T-helper 2 cell treated with Interferon-gamma antibody and Interleukin-4, amounts not matched to agents 5 μg/mL and 100 μg/mL, for 36 hours (primary cell): ENCODE data around the gene ADRB2.
"Not testable (repeated sequence)": the region's sequence is repeated elsewhere in the genome, so short reads cannot be mapped to it uniquely, and the experiment has no call there.

Experiments used
- DNase-seq: peaks from one replicate; pipeline ENCODE4 v3.0.0; 2021; ENCODE audit warnings: low spot score
- H3K27ac Mint-ChIP-seq: one replicate; pipeline ENCODE4 v1.8.0; 2021; ENCODE audit warnings: mild to moderate bottlenecking, mixed read lengths
- H3K27me3 Mint-ChIP-seq: one replicate; pipeline ENCODE4 v1.8.0; 2021; ENCODE audit warnings: low read depth, mixed read lengths
- H3K36me3 Mint-ChIP-seq: one replicate; pipeline ENCODE4 v1.8.0; 2021; ENCODE audit warnings: low read depth, mixed read lengths
- H3K4me1 Mint-ChIP-seq: one replicate; pipeline ENCODE4 v1.8.0; 2021; ENCODE audit warnings: low read depth, mixed read lengths
- H3K4me3 Mint-ChIP-seq: one replicate; pipeline ENCODE4 v1.8.0; 2022; ENCODE audit warnings: mild to moderate bottlenecking, moderate library complexity, mixed read lengths
- H3K9me3 Mint-ChIP-seq: one replicate; pipeline ENCODE4 v1.8.0; 2021; ENCODE audit warnings: mixed read lengths

Gene ADRB2

GRCh38 chr5:148794729-148795561 is 31.5 kb upstream of the ADRB2 start:
- no peaks in the 10 kb centered on the region for H3K36me3 Mint-ChIP-seq
- no peak for DNase-seq
- H3K27me3 Mint-ChIP-seq: peaks cover 9% of the 10 kb centered on the region
- no peaks in the 10 kb centered on the region for H3K9me3 Mint-ChIP-seq
- H3K4me1 Mint-ChIP-seq: peaks cover 24% of the 10 kb centered on the region
- no peak overlapping the region for H3K27ac Mint-ChIP-seq
- H3K4me3 Mint-ChIP-seq: no peak overlapping the region

GRCh38 chr5:148796936-148797335 is 29.5 kb upstream of the ADRB2 start:
- no peak for DNase-seq
- Mint-ChIP-seq H3K4me1 (peaks cover 21% of the 10 kb centered on the region), H3K27ac (no peak overlapping the region), H3K4me3 (no peak overlapping the region), H3K36me3 (no peaks in the 10 kb centered on the region), H3K27me3 (peaks cover 4% of the 10 kb centered on the region), H3K9me3 (no peaks in the 10 kb centered on the region)

- Mint-ChIP-seq H3K4me3 (no peak overlapping the region), H3K9me3 (peaks cover 10% of the 10 kb centered on the region), H3K27ac (no peak overlapping the region), H3K27me3 (peaks cover 2% of the 10 kb centered on the region), H3K36me3 (no peaks in the 10 kb centered on the region), H3K4me1 (peaks cover 14% of the 10 kb centered on the region)
- DNase-seq: no peak
Observed at GRCh38 chr5:148798786-148799185, 27.6 kb upstream of the ADRB2 start.

GRCh38 chr5:148799737-148800527 is 26.5 kb upstream of the ADRB2 start:
- DNase-seq: peak; percentile 33
- Mint-ChIP-seq H3K4me1 (peaks cover 9% of the 10 kb centered on the region), H3K4me3 (no peak overlapping the region), H3K27me3 (peaks cover 1% of the 10 kb centered on the region), H3K9me3 (peaks cover 10% of the 10 kb centered on the region), H3K27ac (no peak overlapping the region), H3K36me3 (no peaks in the 10 kb centered on the region)

- Mint-ChIP-seq H3K27me3 (no peaks in the 10 kb centered on the region), H3K27ac (no peak overlapping the region), H3K4me3 (no peak overlapping the region)
Observed at GRCh38 chr5:148801682-148802276, 24.6 kb upstream of the ADRB2 start.

GRCh38 chr5:148803451-148803850 is 23.0 kb upstream of the ADRB2 start:
- not testable (repeated sequence) for H3K27me3 Mint-ChIP-seq, H3K36me3 Mint-ChIP-seq, H3K27ac Mint-ChIP-seq, H3K4me3 Mint-ChIP-seq, H3K9me3 Mint-ChIP-seq
- H3K4me1 Mint-ChIP-seq: peaks cover 21% of the 10 kb centered on the region
- DNase-seq: peak; percentile 53

More at GRCh38 chr5:148801682-148802276, 24.6 kb upstream of the ADRB2 start:
- no peak for DNase-seq
- Mint-ChIP-seq H3K4me1 (peaks cover 17% of the 10 kb centered on the region), H3K36me3 (no peaks in the 10 kb centered on the region), H3K9me3 (peaks cover 10% of the 10 kb centered on the region)

- Mint-ChIP-seq H3K36me3 (no peaks in the 10 kb centered on the region), H3K27me3 (no peaks in the 10 kb centered on the region), H3K9me3 (peaks cover 10% of the 10 kb centered on the region), H3K4me1 (peaks cover 30% of the 10 kb centered on the region), H3K27ac (no peak overlapping the region), H3K4me3 (no peak overlapping the region)
- no peak for DNase-seq
Observed at GRCh38 chr5:148804393-148804792, 22.0 kb upstream of the ADRB2 start.

GRCh38 chr5:148805326-148806290 is 20.8 kb upstream of the ADRB2 start:
- DNase-seq: peak; percentile 45
- H3K4me1 Mint-ChIP-seq: peaks cover 34% of the 10 kb centered on the region
- H3K9me3 Mint-ChIP-seq: peaks cover 10% of the 10 kb centered on the region
- H3K4me3 Mint-ChIP-seq: no peak overlapping the region
- H3K36me3 Mint-ChIP-seq: no peaks in the 10 kb centered on the region
- H3K27me3 Mint-ChIP-seq: no peaks in the 10 kb centered on the region
- H3K27ac Mint-ChIP-seq: no peak overlapping the region

- no peak for DNase-seq
- Mint-ChIP-seq H3K36me3 (no peaks in the 10 kb centered on the region), H3K9me3 (peaks cover 10% of the 10 kb centered on the region), H3K4me1 (peaks cover 40% of the 10 kb centered on the region), H3K27me3 (no peaks in the 10 kb centered on the region), H3K4me3 (no peak overlapping the region), H3K27ac (no peak overlapping the region)
Observed at GRCh38 chr5:148806520-148806931, 19.9 kb upstream of the ADRB2 start.

- no peak overlapping the region for H3K4me3 Mint-ChIP-seq
- peaks cover 42% of the 10 kb centered on the region for H3K4me1 Mint-ChIP-seq
- H3K9me3 Mint-ChIP-seq: peaks cover 4% of the 10 kb centered on the region
- H3K27me3 Mint-ChIP-seq: peaks cover 5% of the 10 kb centered on the region
- peak overlapping the region; percentile 17 for H3K27ac Mint-ChIP-seq
- no peak for DNase-seq
- no peaks in the 10 kb centered on the region for H3K36me3 Mint-ChIP-seq
Observed at GRCh38 chr5:148807851-148808250, 18.6 kb upstream of the ADRB2 start.

- H3K36me3 Mint-ChIP-seq: no peaks in the 10 kb centered on the region
- H3K4me3 Mint-ChIP-seq: peak overlapping the region; percentile 92
- peaks cover 5% of the 10 kb centered on the region for H3K27me3 Mint-ChIP-seq
- peak overlapping the region; percentile 93 for H3K27ac Mint-ChIP-seq
- no peak for DNase-seq
- H3K4me1 Mint-ChIP-seq: peaks cover 38% of the 10 kb centered on the region
- no peaks in the 10 kb centered on the region for H3K9me3 Mint-ChIP-seq
Observed at GRCh38 chr5:148808864-148809642, 17.4 kb upstream of the ADRB2 start.

GRCh38 chr5:148809781-148810524 is 16.5 kb upstream of the ADRB2 start:
- no peaks in the 10 kb centered on the region for H3K36me3 Mint-ChIP-seq
- peak overlapping the region; percentile 53 for H3K27ac Mint-ChIP-seq
- H3K9me3 Mint-ChIP-seq: no peaks in the 10 kb centered on the region
- H3K4me3 Mint-ChIP-seq: peak overlapping the region; percentile 92
- peaks cover 38% of the 10 kb centered on the region for H3K4me1 Mint-ChIP-seq
- DNase-seq: no peak
- H3K27me3 Mint-ChIP-seq: peaks cover 5% of the 10 kb centered on the region
